Lung (tissue), 12 donors: Measurements from ENCODE around the gene ATF2. TPM values are rescaled to one million over a fixed set of nuclear protein-coding genes. Genes with fewer than 3 reads are reported as not detected.

Source experiments
- ATAC-seq: fragments of 200-7000 bp; cut with Tn5 transposase; one replicate; pipeline ENCODE4 v1.9.1; 2020; ENCODE audit warnings: moderate number of reproducible peaks; ENCODE audit not compliant: insufficient read depth, low FRiP score
- DNase-seq, 3 donors: peaks; one replicate each; pipeline ENCODE4 v3.0.0-alpha.2; 2013 to 2017
- H3K27ac ChIP-seq, 2 donors: one replicate each; pipeline ENCODE4 v1.5.1; 2013; ENCODE audit warnings: mild to moderate bottlenecking in 2 of 2, moderate library complexity in 2 of 2, control low read depth in 1 of 2, inconsistent platforms in 1 of 2, low read depth in 1 of 2, low read length in 1 of 2
- H3K27me3 ChIP-seq, 3 donors: one replicate each; pipeline ENCODE4 v1.5.1; 2013; ENCODE audit warnings: low read length in 2 of 3; ENCODE audit not compliant: control insufficient read depth in 3 of 3, insufficient read depth in 3 of 3
- H3K36me3 ChIP-seq, 4 donors: one replicate each; pipeline ENCODE4 v1.5.1; 2013; ENCODE audit warnings: low read length in 4 of 4, mild to moderate bottlenecking in 1 of 4, moderate library complexity in 1 of 4; ENCODE audit not compliant: control insufficient read depth in 4 of 4, insufficient read depth in 4 of 4
- H3K4me1 ChIP-seq, 5 donors: one replicate each; pipeline ENCODE4 v1.5.1; 2013; ENCODE audit warnings: low read length in 5 of 5, mild to moderate bottlenecking in 2 of 5, moderate library complexity in 1 of 5; ENCODE audit not compliant: control insufficient read depth in 5 of 5, insufficient read depth in 5 of 5
- H3K4me3 ChIP-seq: one replicate; pipeline ENCODE4 v1.5.1; 2013; ENCODE audit warnings: mild to moderate bottlenecking, control low read depth, moderate library complexity
- H3K9ac ChIP-seq, 2 donors: one replicate each; pipeline ENCODE4 v1.5.1; 2013; ENCODE audit warnings: low read length in 2 of 2, control low read depth in 1 of 2; ENCODE audit not compliant: insufficient read depth in 1 of 2
- H3K9me3 ChIP-seq, 4 donors: one replicate each; pipeline ENCODE4 v1.5.1; 2013; ENCODE audit warnings: low read length in 3 of 4, mild to moderate bottlenecking in 1 of 4, moderate library complexity in 1 of 4; ENCODE audit not compliant: control insufficient read depth in 4 of 4, insufficient read depth in 3 of 4
- CTCF ChIP-seq: IDR thresholded peaks from 2 replicates; pipeline ENCODE4 v1.5.1; 2012; ENCODE audit warnings: mild to moderate bottlenecking; ENCODE audit errors: control extremely low read depth, extremely low read depth
- WGBS, 2 donors: extraction: QIAGEN DNeasy Blood & Tissue Kit; methylation state at CpG; one replicate each; pipeline ENCODE4 v1.1.7; 2013; 5-methylcytosine and 5-hydroxymethylcytosine counted together
- polyA plus RNA-seq, 2 donors: library from polyadenylated mRNA; stranded (reverse); fragments of 200-250 nt; gene quantifications; one replicate each; pipeline ENCODE4 v1.2.1, GENCODE V29; 2013
- total RNA-seq, 2 donors: library from RNA; depleted of rRNA in 1 of 2; stranded (reverse); fragments of >200 nt in 1 of 2; gene quantifications; one replicate each; pipeline ENCODE4 v1.2.1, GENCODE V29; 2014 to 2021
- donor health status: control.
- donor health status: control.
- donor health status: Bipolar disorder and iron deficiency.
- donor health status: healthy.
- donor health status: DM: yes; HTN: yes; CAD: no.

The ATF2 gene
- total and polyA plus RNA-seq, 4 donors = 16.3 to 92.7 (median 30.2) TPM

- no peak overlapping the region for H3K27ac ChIP-seq
- whole genome bisulfite sequencing, 2 donors = 96 to 98% methylated on average over 4 of the region's 4 CpGs
- no peak for ATAC-seq
- TF ChIP-seq CTCF = no peak
- peaks cover 0 to 2% (median 0%) of the 10 kb centered on the region in 5 donors for H3K4me1 ChIP-seq
- no peak for DNase-seq
- H3K27me3 ChIP-seq = no peaks in the 10 kb centered on the region
- H3K9me3 ChIP-seq = no peaks in the 10 kb centered on the region
- H3K4me3 ChIP-seq = no peak overlapping the region
- peaks cover 4 to 8% (median 7%) of the 10 kb centered on the region in 4 donors for H3K36me3 ChIP-seq
- H3K9ac ChIP-seq = no peak overlapping the region
Measured at GRCh38 chr2:175066411-175066810, 101.6 kb downstream of the ATF2 start.

DNA sequence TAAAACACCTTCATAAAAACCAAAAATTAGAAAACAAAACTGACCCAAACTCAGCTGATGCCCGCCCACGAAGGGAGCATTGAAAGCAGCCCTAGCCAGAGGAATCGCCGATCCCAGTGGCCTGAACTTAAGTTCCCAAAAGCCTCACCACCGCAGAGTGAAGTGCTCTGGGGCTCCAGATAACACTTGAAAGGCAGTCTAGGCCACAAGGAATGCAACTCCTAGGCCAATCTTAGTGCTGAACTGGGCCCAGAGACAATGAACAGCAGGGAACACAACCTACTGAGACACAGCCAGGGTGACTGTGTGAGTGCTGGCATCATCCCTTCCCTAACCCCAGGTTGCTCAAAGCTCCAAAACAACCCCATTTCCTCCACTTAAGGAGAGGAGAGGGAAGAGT, 103.2 kb downstream of the ATF2 start:
- ATAC-seq = no peak
- Histone ChIP-seq H3K9me3 (no peaks in the 10 kb centered on the region), H3K27me3 (no peaks in the 10 kb centered on the region), H3K4me3 (no peak overlapping the region), H3K36me3 (peaks cover 0 to 7% (median 5%) of the 10 kb centered on the region in 4 donors), H3K9ac (no peak overlapping the region), H3K4me1 (peaks cover 0 to 2% (median 0%) of the 10 kb centered on the region in 5 donors), H3K27ac (no peak overlapping the region)
- no peak for DNase-seq
- no peak for TF ChIP-seq CTCF
- WGBS, 2 donors = 94 to 96% methylated on average over 5 of the region's 5 CpGs

DNA sequence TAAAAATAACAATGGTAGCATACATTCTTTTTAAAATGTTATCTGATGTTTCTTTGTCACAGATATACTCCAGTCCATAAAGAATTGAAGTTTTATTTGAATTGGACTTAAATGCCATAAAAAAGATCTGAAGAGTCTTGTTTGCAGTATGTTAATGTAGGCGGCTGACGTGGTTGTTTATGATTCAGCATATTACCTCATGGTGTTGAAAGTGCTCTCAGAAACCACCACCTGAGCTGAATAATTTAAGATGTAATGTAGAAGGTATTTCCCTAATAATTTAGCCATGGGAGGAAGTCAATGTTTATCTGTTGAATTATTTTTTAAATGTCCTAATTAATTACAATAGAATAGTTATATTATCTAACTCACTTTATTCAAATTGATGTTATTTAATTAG, 104.3 kb downstream of the ATF2 start:
- ATAC-seq (no peak), DNase-seq (no peak)
- 86 to 90% methylated on average over 2 of the region's 2 CpGs for WGBS, 2 donors
- no peak overlapping the region for H3K9ac ChIP-seq
- no peaks in the 10 kb centered on the region for H3K27me3 ChIP-seq
- TF ChIP-seq CTCF = no peak
- no peaks in the 10 kb centered on the region for H3K9me3 ChIP-seq
- peaks cover 0 to 6% (median 3%) of the 10 kb centered on the region in 4 donors for H3K36me3 ChIP-seq
- no peak overlapping the region for H3K27ac ChIP-seq
- peaks cover 0 to 2% (median 0%) of the 10 kb centered on the region in 5 donors for H3K4me1 ChIP-seq
- no peak overlapping the region for H3K4me3 ChIP-seq
